Ascending aorta (tissue), 2 donors: ENCODE data around the gene PLEKHF1. TPM values are rescaled to one million over a fixed set of nuclear protein-coding genes. Genes with fewer than 3 reads are reported as not detected.
A peak's percentile ranks its signal among the peaks of the same experiment; 100 is the strongest.
"Not testable (repeated sequence)": the region's sequence is repeated elsewhere in the genome, so short reads cannot be mapped to it uniquely, and the experiment has no call there.

Source experiments
- DNase-seq, 2 donors: peaks; one replicate each; pipeline ENCODE4 v3.0.0-alpha.2; 2019; ENCODE audit warnings: low spot score in 2 of 2
- H3K27ac ChIP-seq, 2 donors: fragments of 200-600 bp; sonication (generic); one replicate each; pipeline ENCODE4 v1.5.1; 2016 to 2017; ENCODE audit warnings: mild to moderate bottlenecking in 1 of 2
- H3K27me3 ChIP-seq: fragments of 200-600 bp; sonication (generic); one replicate; pipeline ENCODE4 v1.5.1; 2017
- H3K36me3 ChIP-seq, 2 donors: fragments of 200-600 bp; sonication (generic); one replicate each; pipeline ENCODE4 v1.5.1; 2016
- H3K4me1 ChIP-seq, 2 donors: fragments of 200-600 bp; sonication (generic); one replicate each; pipeline ENCODE4 v1.5.1; 2016 to 2017; ENCODE audit warnings: mild to moderate bottlenecking in 1 of 2
- H3K4me3 ChIP-seq, 2 donors: fragments of 200-600 bp; sonication (generic); one replicate each; pipeline ENCODE4 v1.5.1; 2016 to 2017; ENCODE audit warnings: mild to moderate bottlenecking in 1 of 2
- H3K9me3 ChIP-seq, 2 donors: fragments of 200-600 bp; sonication (generic); one replicate each; pipeline ENCODE4 v1.5.1; 2016
- intact Hi-C: fragments of 100-400 bp; cut with DNase I; formaldehyde crosslinking; loops from one replicate; pipeline ENCODE4 v1.15.1; 2023
- total RNA-seq: library from RNA; depleted of rRNA; stranded (reverse); fragments of >200 nt; gene quantifications from one replicate; pipeline ENCODE4 v1.1.0, GENCODE V29; 2016
- TF ChIP-seq, protein P1 (sequence below), 3 experiments: fragments of 200-600 bp in 2 of 3; fragments of 450-650 bp in 1 of 3; sonication (generic) in 2 of 3; IDR thresholded peaks; one replicate each; pipeline ENCODE4 v1.5.1; 2016 to 2019; ENCODE audit warnings: antibody characterized with exemption in 3 of 3, mild to moderate bottlenecking in 1 of 3, moderate library complexity in 1 of 3

The PLEKHF1 gene
- total RNA-seq, 1 donor from 2014 or later: 68.3 TPM

DNA sequence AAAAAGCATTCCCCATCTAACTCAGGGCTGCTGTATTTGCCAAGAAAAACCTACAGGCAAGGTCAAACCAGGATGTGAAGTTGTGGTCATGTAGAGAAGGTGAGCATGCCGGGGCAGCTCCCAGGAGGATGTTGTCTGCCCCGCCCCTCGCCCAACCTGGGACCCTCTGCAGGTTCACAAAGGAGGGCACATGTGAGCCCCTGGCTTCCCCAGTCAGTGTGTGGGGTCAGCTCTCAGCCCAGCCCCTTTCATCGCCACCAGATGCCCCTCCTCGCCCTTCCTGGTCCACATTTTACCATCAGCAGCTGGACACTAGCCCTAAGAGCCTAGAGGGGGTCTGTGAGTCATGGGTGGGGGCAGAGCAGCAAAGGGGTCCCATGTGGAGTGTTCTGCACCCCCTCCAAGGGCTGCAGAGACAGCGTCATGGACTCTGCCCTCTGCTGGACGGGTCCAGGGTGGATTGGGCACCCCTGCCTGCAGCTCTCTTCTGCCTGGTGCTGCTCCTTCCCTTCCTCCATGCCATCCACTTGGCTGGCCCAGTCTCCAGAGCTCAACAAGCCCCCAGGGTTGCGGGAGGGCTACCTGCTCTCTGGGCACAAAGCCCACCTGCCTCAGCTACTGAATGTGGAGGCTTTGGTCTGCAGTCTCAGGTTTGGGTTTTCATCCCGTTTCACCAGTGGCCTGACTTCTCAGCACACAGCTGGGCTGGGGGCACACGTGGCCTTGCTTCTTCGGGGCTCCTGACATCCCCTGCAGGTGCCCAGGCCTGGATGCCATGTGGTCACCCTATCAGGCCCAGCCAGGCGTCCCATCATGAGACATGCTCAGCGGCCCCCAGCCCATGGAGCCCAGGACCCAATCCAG, 3.7 kb downstream of the PLEKHF1 start:
- H3K4me1 ChIP-seq: peaks cover 26 to 54% of the 10 kb centered on the region in 2 donors
- DNase-seq: no peak
- intact Hi-C loops: no loop called here
- no peaks in the 10 kb centered on the region for H3K27me3 ChIP-seq
- TF ChIP-seq, protein P1, sequence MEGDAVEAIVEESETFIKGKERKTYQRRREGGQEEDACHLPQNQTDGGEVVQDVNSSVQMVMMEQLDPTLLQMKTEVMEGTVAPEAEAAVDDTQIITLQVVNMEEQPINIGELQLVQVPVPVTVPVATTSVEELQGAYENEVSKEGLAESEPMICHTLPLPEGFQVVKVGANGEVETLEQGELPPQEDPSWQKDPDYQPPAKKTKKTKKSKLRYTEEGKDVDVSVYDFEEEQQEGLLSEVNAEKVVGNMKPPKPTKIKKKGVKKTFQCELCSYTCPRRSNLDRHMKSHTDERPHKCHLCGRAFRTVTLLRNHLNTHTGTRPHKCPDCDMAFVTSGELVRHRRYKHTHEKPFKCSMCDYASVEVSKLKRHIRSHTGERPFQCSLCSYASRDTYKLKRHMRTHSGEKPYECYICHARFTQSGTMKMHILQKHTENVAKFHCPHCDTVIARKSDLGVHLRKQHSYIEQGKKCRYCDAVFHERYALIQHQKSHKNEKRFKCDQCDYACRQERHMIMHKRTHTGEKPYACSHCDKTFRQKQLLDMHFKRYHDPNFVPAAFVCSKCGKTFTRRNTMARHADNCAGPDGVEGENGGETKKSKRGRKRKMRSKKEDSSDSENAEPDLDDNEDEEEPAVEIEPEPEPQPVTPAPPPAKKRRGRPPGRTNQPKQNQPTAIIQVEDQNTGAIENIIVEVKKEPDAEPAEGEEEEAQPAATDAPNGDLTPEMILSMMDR (IDR thresholded peaks at IDR 0.05): no peak
- no peaks in the 10 kb centered on the region for H3K9me3 ChIP-seq
- peak overlapping the region; percentile 38 to 54 for H3K27ac ChIP-seq
- H3K4me3 ChIP-seq: no peak overlapping the region
- H3K36me3 ChIP-seq: peaks cover 3 to 5% of the 10 kb centered on the region in 2 donors

DNA sequence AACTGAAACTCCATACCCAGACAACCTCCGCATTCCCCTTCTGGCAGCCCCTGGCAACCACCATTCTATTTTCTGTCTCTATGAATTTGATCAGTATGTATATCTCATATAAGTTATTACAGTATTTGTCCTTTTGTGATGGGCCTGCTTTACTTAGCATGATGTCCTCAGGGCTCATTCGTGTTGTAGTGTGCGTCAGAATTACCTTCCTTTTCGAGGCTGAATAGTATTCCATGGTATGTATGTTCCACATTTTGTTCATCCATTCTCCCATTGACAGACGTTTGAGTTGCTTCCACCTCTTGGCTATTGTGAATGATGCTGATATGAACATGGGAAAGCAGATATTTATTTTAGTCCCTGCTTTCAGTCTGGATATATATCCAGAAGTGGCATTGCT, 5.0 kb downstream of the PLEKHF1 start:
- Histone ChIP-seq H3K4me3 (no peak overlapping the region), H3K27ac (peak overlapping the region in 1 of 2 donors; percentile 38), H3K27me3 (no peaks in the 10 kb centered on the region), H3K9me3 (no peaks in the 10 kb centered on the region), H3K4me1 (peaks cover 15 to 43% of the 10 kb centered on the region in 2 donors), H3K36me3 (peaks cover 15 to 18% of the 10 kb centered on the region in 2 donors)
- no peak for DNase-seq
- TF ChIP-seq, protein P1 (IDR thresholded peaks at IDR 0.05): no peak
- intact Hi-C loops: no loop called here

DNA sequence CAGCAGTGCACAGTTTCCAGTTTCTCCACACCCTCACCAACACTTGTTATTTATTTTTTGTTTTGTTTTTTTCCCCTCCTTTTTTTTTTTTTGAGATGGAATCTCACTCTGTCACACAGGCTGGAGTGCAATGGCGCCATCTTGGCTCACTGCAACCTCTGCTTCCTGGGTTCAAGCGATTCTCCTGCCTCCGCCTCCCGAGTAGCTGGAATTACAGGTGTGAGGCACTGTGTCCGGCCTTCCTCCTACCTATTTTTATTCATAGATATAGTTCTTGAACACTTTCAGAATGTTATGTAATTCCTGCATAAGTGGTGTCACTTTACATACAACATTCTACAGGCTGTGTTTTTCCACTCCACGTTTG, 5.7 kb downstream of the PLEKHF1 start:
- intact Hi-C loops, H3K27ac ChIP-seq, H3K9me3 ChIP-seq, DNase-seq, H3K27me3 ChIP-seq: not testable (repeated sequence)
- peak overlapping the region in 1 of 2 donors; percentile 9 for H3K4me3 ChIP-seq
- H3K36me3 ChIP-seq: peaks cover 21 to 26% of the 10 kb centered on the region in 2 donors
- peaks cover 15 to 43% of the 10 kb centered on the region in 2 donors for H3K4me1 ChIP-seq

DNA sequence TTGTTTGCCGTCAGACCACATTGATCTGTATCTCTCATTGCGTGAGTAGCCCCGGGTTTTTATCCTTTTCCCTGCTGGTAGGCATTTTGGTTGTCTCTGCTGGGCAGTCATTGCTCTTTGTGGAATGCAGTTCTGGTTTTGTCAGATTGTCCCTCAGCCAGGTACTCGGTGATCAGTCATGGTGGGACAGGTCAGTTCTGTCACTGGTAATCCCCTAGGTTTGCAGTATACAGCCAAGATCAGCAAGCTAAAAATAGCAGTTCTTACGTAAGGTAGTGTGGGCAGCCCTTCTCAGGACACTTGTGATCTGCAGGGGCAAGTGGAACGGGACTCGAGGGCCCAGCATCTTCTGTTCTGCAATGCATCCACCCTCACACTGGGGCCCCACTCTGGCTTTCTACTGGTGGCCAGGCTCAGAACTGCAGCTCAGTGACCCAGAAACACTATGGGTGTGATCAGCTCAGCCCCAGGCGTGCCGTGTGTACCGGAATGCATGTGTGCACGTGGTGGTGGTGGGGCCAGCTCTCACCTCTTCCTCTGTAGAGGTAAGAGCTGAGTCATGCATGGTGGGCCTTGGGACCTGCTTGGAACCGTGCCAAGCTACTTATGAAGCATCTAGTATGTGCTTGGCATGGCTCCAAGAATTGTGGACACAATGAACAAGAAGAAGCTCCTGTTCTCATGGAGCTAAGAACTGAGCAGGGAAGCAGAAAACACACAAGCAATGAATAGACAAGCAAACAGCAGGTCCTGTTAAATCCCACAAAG, 6.3 kb downstream of the PLEKHF1 start:
- Histone ChIP-seq H3K4me1 (peaks cover 15 to 44% of the 10 kb centered on the region in 2 donors), H3K27ac (peak overlapping the region in 1 of 2 donors; percentile 6), H3K9me3 (no peaks in the 10 kb centered on the region), H3K36me3 (peaks cover 26 to 31% of the 10 kb centered on the region in 2 donors), H3K27me3 (no peaks in the 10 kb centered on the region), H3K4me3 (peak overlapping the region in 1 of 2 donors; percentile 9)
- TF ChIP-seq, protein P1 (IDR thresholded peaks at IDR 0.05): peak in 1 of 3 experiments; percentile 3
- intact Hi-C loops: no loop called here
- peak in 1 of 2 donors; percentile 79 for DNase-seq

DNA sequence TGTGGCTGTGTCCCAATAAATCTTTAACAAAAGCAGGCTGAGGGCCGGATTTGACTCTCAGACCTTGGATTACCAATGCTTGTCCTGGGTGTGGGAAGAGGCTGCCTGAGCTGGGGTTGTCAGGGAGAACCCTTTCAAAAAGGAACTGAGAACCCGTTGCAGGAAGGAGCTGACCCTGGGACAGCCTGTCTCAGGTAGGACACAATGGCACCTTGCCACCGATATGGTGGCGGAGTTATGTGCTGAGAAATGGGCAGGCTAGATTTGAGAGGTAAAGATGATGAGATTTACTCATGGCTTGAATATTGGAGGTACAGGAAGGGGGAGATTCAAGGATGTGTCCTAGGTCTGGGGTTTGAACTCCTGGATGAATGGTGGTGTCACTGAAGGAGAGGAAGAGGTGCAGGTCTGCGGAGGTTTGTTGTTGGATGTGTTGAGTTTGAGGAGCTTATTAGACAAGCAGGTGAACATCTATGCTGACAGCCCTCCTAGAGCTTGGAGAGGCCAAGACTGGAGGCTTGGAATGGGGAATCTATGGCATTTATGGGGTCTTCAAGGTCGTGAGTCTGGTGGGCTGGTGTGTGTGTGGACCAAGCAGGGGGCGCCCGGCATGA, 7.2 kb downstream of the PLEKHF1 start:
- intact Hi-C loops: no loop called here
- TF ChIP-seq, protein P1 (IDR thresholded peaks at IDR 0.05): no peak
- Histone ChIP-seq H3K27me3 (no peaks in the 10 kb centered on the region), H3K36me3 (peaks cover 33 to 36% of the 10 kb centered on the region in 2 donors), H3K27ac (peak overlapping the region; percentile 6 to 27), H3K4me1 (peaks cover 10 to 42% of the 10 kb centered on the region in 2 donors), H3K9me3 (no peaks in the 10 kb centered on the region), H3K4me3 (no peak overlapping the region)
- DNase-seq: no peak
